ENCODE measurements around the gene MROH7. TPM values are rescaled to one million over a fixed set of nuclear protein-coding genes. Genes with fewer than 3 reads are reported as not detected.

The MROH7 gene
- total RNA-seq, 1 experiment from 2014 or later: 0.13 TPM

- TF ChIP-seq, protein P1, sequence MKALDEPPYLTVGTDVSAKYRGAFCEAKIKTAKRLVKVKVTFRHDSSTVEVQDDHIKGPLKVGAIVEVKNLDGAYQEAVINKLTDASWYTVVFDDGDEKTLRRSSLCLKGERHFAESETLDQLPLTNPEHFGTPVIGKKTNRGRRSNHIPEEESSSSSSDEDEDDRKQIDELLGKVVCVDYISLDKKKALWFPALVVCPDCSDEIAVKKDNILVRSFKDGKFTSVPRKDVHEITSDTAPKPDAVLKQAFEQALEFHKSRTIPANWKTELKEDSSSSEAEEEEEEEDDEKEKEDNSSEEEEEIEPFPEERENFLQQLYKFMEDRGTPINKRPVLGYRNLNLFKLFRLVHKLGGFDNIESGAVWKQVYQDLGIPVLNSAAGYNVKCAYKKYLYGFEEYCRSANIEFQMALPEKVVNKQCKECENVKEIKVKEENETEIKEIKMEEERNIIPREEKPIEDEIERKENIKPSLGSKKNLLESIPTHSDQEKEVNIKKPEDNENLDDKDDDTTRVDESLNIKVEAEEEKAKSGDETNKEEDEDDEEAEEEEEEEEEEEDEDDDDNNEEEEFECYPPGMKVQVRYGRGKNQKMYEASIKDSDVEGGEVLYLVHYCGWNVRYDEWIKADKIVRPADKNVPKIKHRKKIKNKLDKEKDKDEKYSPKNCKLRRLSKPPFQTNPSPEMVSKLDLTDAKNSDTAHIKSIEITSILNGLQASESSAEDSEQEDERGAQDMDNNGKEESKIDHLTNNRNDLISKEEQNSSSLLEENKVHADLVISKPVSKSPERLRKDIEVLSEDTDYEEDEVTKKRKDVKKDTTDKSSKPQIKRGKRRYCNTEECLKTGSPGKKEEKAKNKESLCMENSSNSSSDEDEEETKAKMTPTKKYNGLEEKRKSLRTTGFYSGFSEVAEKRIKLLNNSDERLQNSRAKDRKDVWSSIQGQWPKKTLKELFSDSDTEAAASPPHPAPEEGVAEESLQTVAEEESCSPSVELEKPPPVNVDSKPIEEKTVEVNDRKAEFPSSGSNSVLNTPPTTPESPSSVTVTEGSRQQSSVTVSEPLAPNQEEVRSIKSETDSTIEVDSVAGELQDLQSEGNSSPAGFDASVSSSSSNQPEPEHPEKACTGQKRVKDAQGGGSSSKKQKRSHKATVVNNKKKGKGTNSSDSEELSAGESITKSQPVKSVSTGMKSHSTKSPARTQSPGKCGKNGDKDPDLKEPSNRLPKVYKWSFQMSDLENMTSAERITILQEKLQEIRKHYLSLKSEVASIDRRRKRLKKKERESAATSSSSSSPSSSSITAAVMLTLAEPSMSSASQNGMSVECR (CRISPR knock-in tag; IDR thresholded peaks at IDR 0.05; ENCODE audit: borderline replicate concordance): no peak
- TF ChIP-seq NFYB (CRISPR knock-in tag; conservative IDR thresholded peaks at IDR 0.05; ENCODE audit: low read depth) (no peak), HMGXB4 (CRISPR knock-in tag; IDR thresholded peaks at IDR 0.05) (no peak)
These were observed 26.2 kb downstream of the MROH7 start (continued) for GRCh38 chr1:54667797-54668196.

DNA sequence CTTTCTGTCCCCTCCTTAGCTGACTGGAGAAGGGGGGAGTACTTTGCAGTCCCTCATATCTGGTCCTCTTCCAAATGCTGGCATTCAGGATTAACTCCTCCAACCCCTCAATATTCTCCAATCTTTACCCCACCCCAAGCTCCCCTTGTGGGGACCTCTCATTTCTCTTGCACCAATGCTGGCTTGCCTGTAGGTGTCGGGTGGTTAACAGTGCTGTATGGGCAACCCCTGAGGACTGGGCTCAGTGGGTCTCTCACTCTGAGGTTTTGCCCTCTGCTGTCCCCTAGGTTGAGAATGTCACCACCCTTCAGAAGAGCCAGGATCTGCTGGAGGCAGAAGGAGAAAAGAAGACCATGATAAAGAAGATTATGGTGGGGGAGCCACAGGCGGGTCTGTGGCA is 27.0 kb downstream of the MROH7 start:
- Mint-ChIP-seq H3K9me3 (no peaks in the 10 kb centered on the region), H3K4me3 (no peak overlapping the region), H3K27ac (no peak overlapping the region), H3K4me1 (no peaks in the 10 kb centered on the region), H3K36me3 (no peaks in the 10 kb centered on the region), H3K27me3 (ENCODE audit: low read depth) (no peaks in the 10 kb centered on the region; the same call in 1 of the 2 replicates)
- DNase-seq (ENCODE audit: low spot score) (no peak), ATAC-seq (peak; percentile 73)
- CTCF ChIA-PET: no interaction called here
- TF ChIP-seq, protein P2, sequence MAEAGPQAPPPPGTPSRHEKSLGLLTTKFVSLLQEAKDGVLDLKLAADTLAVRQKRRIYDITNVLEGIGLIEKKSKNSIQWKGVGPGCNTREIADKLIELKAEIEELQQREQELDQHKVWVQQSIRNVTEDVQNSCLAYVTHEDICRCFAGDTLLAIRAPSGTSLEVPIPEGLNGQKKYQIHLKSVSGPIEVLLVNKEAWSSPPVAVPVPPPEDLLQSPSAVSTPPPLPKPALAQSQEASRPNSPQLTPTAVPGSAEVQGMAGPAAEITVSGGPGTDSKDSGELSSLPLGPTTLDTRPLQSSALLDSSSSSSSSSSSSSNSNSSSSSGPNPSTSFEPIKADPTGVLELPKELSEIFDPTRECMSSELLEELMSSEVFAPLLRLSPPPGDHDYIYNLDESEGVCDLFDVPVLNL (CRISPR knock-in tag; IDR thresholded peaks at IDR 0.05; ENCODE audit: borderline replicate concordance, low read depth): no peak
- TF ChIP-seq MXD4 (CRISPR knock-in tag; IDR thresholded peaks at IDR 0.05; ENCODE audit: borderline replicate concordance) (no peak), KAT7 (CRISPR knock-in tag; IDR thresholded peaks at IDR 0.05; ENCODE audit: borderline replicate concordance) (no peak), NR1H2 (CRISPR knock-in tag; IDR thresholded peaks at IDR 0.05) (no peak), SMAD3 (CRISPR knock-in tag; IDR thresholded peaks at IDR 0.05; ENCODE audit: borderline replicate concordance) (no peak)
- TF ChIP-seq, protein P3, sequence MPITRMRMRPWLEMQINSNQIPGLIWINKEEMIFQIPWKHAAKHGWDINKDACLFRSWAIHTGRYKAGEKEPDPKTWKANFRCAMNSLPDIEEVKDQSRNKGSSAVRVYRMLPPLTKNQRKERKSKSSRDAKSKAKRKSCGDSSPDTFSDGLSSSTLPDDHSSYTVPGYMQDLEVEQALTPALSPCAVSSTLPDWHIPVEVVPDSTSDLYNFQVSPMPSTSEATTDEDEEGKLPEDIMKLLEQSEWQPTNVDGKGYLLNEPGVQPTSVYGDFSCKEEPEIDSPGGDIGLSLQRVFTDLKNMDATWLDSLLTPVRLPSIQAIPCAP (CRISPR knock-in tag; IDR thresholded peaks at IDR 0.05): no peak
- TF ChIP-seq, protein P4, sequence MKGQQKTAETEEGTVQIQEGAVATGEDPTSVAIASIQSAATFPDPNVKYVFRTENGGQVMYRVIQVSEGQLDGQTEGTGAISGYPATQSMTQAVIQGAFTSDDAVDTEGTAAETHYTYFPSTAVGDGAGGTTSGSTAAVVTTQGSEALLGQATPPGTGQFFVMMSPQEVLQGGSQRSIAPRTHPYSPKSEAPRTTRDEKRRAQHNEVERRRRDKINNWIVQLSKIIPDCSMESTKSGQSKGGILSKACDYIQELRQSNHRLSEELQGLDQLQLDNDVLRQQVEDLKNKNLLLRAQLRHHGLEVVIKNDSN (CRISPR knock-in tag; IDR thresholded peaks at IDR 0.05): no peak
- TF ChIP-seq, protein P5, sequence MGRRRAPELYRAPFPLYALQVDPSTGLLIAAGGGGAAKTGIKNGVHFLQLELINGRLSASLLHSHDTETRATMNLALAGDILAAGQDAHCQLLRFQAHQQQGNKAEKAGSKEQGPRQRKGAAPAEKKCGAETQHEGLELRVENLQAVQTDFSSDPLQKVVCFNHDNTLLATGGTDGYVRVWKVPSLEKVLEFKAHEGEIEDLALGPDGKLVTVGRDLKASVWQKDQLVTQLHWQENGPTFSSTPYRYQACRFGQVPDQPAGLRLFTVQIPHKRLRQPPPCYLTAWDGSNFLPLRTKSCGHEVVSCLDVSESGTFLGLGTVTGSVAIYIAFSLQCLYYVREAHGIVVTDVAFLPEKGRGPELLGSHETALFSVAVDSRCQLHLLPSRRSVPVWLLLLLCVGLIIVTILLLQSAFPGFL (CRISPR knock-in tag; IDR thresholded peaks at IDR 0.05; ENCODE audit: borderline replicate concordance): no peak
- TF ChIP-seq, protein P6, sequence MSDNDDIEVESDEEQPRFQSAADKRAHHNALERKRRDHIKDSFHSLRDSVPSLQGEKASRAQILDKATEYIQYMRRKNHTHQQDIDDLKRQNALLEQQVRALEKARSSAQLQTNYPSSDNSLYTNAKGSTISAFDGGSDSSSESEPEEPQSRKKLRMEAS (CRISPR knock-in tag; IDR thresholded peaks at IDR 0.05): no peak
- POLR2A ChIA-PET: no interaction called here

Measured in WTC11 (cell line).